IPS-18a (cell line): ENCODE data around the gene LBHD1.

Source experiments
- H3K27ac ChIP-seq: one replicate; pipeline ENCODE4 v1.5.1; 2013; ENCODE audit warnings: low read length
- H3K27me3 ChIP-seq: one replicate; pipeline ENCODE4 v1.6.1; 2013; ENCODE audit warnings: mild to moderate bottlenecking, low read length; ENCODE audit not compliant: control insufficient read depth, insufficient read depth
- H3K36me3 ChIP-seq: one replicate; pipeline ENCODE4 v1.6.1; 2013; ENCODE audit warnings: low read depth, low read length; ENCODE audit not compliant: control insufficient read depth
- H3K4me1 ChIP-seq: one replicate; pipeline ENCODE4 v1.6.1; 2013; ENCODE audit warnings: low read depth, low read length; ENCODE audit not compliant: control insufficient read depth
- H3K4me3 ChIP-seq: one replicate; pipeline ENCODE4 v1.5.1; 2013; ENCODE audit warnings: low read length
- H3K9ac ChIP-seq: one replicate; pipeline ENCODE4 v1.6.1; 2013; ENCODE audit warnings: mild to moderate bottlenecking, low read length, moderate library complexity
- H3K9me3 ChIP-seq: one replicate; pipeline ENCODE4 v1.6.1; 2013; ENCODE audit warnings: low read depth, low read length; ENCODE audit not compliant: control insufficient read depth

Gene LBHD1

DNA sequence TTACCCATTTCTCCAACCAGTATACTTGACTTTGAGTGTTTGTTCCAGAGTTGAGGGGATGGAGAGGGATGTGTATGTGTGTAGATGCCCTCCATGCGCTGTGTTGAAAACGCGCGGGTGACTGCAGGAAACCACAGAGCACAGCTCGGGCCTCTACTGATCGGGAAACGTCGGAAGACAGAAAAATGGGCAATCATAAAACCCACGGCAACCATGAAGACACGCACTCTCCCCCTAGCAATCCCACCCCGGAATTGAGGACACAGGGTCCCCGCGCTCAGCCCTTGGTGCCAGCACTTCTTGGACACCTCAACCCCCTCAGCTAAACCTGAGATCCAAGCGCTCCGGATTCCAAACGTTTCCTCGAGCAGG, 845 bp downstream of the LBHD1 start:
- peak overlapping the region; percentile 80 for H3K4me3 ChIP-seq

DNA sequence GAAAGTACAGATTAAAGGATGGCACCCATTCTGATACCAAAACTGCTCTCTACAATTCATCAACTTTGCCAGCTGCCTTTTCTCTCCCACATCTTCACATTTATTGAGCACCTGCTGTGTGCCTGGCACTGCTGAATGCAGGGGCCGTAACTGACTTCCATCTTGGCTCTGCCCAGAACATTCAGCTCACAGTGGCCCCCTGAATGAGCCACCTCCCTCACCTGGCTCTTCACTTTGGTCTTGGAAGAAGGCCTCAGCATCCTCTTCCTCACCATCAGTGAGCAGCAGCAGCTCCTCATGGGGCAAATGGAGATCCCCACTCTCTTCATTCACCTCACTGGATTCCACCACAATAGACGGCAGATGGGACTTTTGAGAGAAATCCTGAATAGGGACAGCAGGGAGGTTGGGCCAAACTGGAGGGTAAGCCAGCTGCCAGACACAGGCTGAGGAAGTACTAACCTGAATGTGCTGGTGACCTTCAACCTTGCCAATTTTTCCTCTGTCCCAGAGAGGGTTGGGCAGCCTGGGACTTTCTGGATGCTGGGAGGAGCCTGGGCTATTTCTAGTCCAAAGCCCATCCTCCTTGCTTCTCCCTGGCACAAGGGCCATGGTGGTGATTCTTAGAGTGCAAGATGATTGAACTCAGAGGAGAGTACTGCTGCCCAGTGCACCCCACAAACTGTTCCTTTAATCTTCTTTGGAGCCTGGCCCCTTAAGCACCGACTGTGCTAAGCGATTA, 2.5 kb downstream of the LBHD1 start:
- Histone ChIP-seq H3K4me1 (peaks cover 15% of the 10 kb centered on the region), H3K27ac (no peak overlapping the region), H3K9ac (no peak overlapping the region), H3K4me3 (no peak overlapping the region), H3K27me3 (no peaks in the 10 kb centered on the region), H3K36me3 (peaks cover 14% of the 10 kb centered on the region), H3K9me3 (no peaks in the 10 kb centered on the region)

More for the DNA sequence above, 845 bp downstream of the LBHD1 start:
- H3K9me3 ChIP-seq: no peaks in the 10 kb centered on the region
- H3K36me3 ChIP-seq: peaks cover 18% of the 10 kb centered on the region
- no peaks in the 10 kb centered on the region for H3K27me3 ChIP-seq
- peaks cover 13% of the 10 kb centered on the region for H3K4me1 ChIP-seq
- H3K9ac ChIP-seq: peak overlapping the region; percentile 78
- H3K27ac ChIP-seq: peak overlapping the region; percentile 70

DNA sequence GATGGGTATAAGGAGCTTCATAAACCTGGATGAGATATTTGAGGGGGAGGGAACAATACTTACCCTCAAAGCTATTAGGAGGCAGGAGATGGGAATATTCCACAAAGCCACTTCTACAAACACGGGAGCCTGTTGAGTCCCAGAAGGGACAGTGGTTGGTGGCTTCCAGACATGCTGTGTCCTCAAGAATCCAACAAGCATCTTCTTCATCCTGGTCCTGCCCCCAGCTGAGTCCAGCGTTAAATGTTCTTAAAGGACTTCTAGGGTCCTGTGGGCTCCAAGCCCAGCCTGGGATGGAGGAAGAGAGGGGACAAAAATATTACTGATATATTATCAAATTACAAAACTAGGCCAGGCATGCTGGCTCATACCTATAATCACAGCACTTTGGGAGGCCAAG, 4.6 kb downstream of the LBHD1 start:
- Histone ChIP-seq H3K4me1 (peaks cover 15% of the 10 kb centered on the region), H3K9me3 (no peaks in the 10 kb centered on the region), H3K27me3 (no peaks in the 10 kb centered on the region), H3K36me3 (peaks cover 20% of the 10 kb centered on the region), H3K4me3 (peak overlapping the region; percentile 97), H3K27ac (no peak overlapping the region), H3K9ac (no peak overlapping the region)

DNA sequence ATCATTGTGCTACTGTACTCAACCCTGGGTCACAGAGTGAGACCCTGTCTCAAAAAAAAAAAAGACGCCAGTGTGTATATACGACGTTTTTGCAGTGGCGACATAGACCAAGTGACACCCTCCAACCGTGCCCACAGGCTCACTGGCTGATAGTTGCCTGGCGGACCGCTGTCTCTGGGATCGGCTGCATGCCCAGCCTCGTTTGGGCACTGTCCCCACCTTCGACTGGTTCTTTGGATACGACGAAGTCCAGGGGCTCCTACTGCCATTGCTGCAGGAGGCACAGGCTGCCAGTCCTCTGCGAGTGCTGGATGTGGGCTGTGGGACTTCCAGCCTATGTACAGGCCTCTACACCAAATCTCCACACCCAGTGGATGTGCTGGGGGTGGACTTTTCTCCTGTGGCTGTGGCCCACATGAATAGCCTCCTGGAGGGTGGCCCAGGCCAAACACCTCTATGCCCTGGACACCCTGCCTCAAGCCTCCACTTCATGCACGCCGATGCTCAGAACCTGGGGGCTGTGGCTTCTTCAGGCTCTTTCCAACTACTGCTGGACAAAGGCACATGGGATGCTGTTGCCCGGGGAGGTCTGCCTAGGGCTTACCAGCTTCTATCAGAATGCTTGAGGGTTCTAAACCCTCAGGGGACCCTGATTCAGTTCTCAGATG, 5.7 kb downstream of the LBHD1 start:
- H3K27ac ChIP-seq: peak overlapping the region; percentile 68
- peak overlapping the region; percentile 97 for H3K4me3 ChIP-seq
- H3K9ac ChIP-seq: peak overlapping the region; percentile 95
- H3K36me3 ChIP-seq: peaks cover 24% of the 10 kb centered on the region
- H3K27me3 ChIP-seq: no peaks in the 10 kb centered on the region
- peaks cover 15% of the 10 kb centered on the region for H3K4me1 ChIP-seq
- H3K9me3 ChIP-seq: no peaks in the 10 kb centered on the region

DNA sequence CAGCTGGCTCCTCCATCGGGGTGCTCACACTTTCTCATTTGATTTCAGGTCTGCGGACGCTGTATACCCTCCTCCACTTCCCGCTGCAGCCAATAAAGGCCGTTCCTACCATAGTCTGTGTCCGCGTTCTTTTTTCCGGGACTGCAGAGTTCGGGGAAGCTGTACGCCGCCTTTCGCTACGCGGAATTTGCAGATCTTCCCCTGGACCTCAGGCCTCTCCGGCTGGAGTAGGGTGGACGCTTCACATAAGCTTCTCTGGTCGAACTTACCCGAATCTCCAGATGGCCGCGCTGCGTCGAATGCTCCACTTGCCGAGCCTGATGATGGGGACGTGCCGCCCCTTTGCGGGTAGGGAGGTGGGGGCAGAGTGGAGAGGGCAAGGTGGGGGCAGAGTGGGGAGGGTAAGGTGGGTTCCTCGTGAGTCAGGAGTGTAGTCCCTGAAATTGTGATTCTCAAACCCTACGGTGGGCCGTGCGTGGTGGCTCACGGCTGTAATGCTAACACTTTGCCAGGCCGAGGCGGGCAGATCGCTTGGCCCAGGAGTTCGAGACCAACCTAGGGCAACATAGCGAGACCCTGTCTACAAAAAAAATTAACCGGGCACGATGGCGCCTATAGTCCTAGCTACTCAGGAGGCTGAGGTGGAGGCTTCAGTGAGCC, 6.3 kb downstream of the LBHD1 start:
- Histone ChIP-seq H3K27me3 (no peaks in the 10 kb centered on the region), H3K9ac (peak overlapping the region; percentile 95), H3K4me1 (peaks cover 15% of the 10 kb centered on the region), H3K4me3 (peak overlapping the region; percentile 97), H3K27ac (peak overlapping the region; percentile 68), H3K36me3 (peaks cover 24% of the 10 kb centered on the region), H3K9me3 (no peaks in the 10 kb centered on the region)

DNA sequence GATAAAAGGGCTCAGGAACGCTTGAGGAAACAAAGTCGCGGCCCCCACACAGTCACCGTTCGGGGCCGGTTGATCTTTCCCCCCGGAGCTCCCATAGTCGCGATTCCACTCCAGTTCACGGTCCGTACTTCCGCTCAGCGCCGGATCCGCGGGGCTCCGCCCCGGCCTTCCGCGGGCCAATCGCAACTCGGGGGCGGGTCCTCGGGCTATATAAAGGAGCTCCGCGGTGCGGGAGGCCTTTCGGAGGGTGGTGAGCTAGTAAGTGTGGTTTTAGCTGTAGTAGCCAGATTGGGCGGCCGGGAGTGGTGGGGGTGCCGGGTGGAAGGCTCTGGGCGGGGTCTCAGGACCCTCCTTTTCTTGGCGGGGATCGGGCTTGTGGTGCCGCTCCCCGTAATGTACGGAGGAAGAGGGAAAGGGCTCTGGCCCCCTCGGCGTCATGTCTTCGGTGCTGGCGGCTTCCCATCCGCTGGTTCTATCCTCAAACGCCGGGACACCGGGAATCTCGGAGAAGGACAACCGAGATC, 6.9 kb downstream of the LBHD1 start, which contains the start of the genes C11orf98 and CSKMT:
Gene C11orf98 (minus strand): TSS at position 136 of the 524 bp plus-strand sequence. CDS start 41 bp downstream, at position 95.
Gene CSKMT (plus strand): TSS at position 238 of the 524 bp plus-strand sequence. CDS start 568 bp downstream, outside the sequence.
- peaks cover 24% of the 10 kb centered on the region for H3K36me3 ChIP-seq
- no peaks in the 10 kb centered on the region for H3K9me3 ChIP-seq
- H3K27ac ChIP-seq: peak within 1 kb of the TSS; percentile 68
- no peaks in the 10 kb centered on the region for H3K27me3 ChIP-seq
- H3K4me1 ChIP-seq: peaks cover 15% of the 10 kb centered on the region
- peak within 1 kb of the TSS; percentile 95 for H3K9ac ChIP-seq
- H3K4me3 ChIP-seq: peak within 1 kb of the TSS; percentile 97

DNA sequence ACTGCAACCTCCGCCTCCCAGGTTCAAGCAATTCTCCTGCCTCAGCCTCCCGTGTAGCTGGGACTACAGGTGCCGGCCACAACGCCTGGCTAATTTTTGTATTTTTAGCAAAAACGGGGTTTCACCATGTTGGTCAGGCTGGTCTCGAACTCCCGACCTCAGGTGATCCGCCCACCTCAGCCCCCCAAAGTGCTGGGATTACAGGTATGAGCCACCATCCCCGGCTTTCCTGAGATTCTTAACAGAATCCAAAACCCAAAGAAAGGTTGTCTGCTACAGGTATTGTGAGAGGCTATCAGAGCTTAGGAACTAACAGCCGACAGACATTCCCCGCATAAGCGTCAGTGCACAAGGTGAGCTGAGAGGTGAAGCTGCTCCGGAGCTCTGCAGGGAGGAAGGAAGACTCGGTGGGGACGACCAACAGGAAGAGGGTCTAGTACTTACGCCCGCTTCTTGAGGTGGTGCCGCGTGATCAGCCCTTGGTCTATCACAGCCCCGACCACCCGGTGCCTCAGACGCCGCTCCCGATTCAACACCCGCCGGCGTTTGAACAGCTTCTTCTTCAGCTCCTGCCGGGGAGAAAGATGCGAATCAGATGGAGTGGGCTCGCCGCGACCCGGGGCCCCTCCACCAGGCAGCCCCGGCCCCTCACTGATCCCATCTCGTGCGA, 7.5 kb downstream of the LBHD1 start:
- H3K27ac ChIP-seq: peak overlapping the region; percentile 8
- H3K36me3 ChIP-seq: peaks cover 24% of the 10 kb centered on the region
- H3K4me3 ChIP-seq: peak overlapping the region; percentile 97
- H3K9ac ChIP-seq: peak overlapping the region; percentile 95
- peaks cover 15% of the 10 kb centered on the region for H3K4me1 ChIP-seq
- no peaks in the 10 kb centered on the region for H3K27me3 ChIP-seq
- no peaks in the 10 kb centered on the region for H3K9me3 ChIP-seq

DNA sequence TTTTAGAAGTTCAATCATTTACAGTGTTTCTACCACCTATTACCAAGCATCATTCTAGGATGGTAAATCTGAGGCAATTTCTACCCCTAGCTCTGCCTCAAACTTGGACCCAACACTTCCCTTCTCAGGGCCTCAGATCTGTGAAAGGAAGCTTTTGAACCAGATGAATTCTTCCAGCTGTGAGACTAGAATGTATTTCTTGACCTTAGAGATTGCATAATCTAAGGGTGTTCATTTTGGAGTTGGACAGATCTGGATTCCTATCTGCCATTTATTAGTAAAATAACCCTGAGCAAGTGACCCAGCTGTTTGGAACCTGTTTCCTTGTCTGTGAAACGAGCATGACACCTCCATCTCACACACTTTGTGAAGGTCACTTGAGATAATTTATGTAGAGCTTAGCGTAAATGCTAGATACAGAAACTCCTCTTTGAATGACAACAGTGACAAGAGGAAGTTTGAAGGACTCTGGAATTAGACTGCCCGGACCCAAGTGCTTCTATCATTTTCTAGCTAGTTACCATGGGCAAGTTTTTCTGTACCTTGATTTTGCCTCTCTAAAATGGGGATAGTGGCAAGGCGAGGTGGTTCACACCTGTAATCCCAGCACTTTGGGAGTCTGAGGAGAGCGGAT, 15.2 kb downstream of the LBHD1 start:
- Histone ChIP-seq H3K9ac (no peak overlapping the region), H3K9me3 (no peaks in the 10 kb centered on the region), H3K36me3 (no peaks in the 10 kb centered on the region), H3K4me3 (no peak overlapping the region), H3K27me3 (no peaks in the 10 kb centered on the region), H3K27ac (no peak overlapping the region), H3K4me1 (no peaks in the 10 kb centered on the region)

DNA sequence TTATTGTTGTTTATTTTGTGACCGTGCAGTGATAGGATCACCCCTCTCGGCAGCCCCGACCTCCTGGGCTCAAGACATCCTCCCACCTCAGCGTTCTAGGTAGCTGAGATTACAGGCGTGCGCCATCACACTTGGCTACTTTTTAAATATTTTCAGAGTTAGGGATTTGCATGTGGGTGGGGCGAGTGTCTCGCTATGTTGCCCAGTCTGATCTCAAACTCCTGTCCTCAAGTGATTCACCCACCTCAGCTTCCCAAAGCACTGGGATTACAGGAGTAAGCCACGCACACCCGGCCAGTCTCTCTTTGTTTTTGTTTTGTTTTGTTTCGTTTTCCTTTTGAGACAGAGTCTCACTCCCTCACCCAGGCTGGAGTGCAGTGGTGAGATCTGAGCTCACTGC, 17.8 kb downstream of the LBHD1 start:
- Histone ChIP-seq H3K36me3 (peaks cover 5% of the 10 kb centered on the region), H3K9me3 (no peaks in the 10 kb centered on the region), H3K27ac (no peak overlapping the region), H3K4me3 (no peak overlapping the region), H3K27me3 (no peaks in the 10 kb centered on the region), H3K9ac (no peak overlapping the region), H3K4me1 (no peaks in the 10 kb centered on the region)

DNA sequence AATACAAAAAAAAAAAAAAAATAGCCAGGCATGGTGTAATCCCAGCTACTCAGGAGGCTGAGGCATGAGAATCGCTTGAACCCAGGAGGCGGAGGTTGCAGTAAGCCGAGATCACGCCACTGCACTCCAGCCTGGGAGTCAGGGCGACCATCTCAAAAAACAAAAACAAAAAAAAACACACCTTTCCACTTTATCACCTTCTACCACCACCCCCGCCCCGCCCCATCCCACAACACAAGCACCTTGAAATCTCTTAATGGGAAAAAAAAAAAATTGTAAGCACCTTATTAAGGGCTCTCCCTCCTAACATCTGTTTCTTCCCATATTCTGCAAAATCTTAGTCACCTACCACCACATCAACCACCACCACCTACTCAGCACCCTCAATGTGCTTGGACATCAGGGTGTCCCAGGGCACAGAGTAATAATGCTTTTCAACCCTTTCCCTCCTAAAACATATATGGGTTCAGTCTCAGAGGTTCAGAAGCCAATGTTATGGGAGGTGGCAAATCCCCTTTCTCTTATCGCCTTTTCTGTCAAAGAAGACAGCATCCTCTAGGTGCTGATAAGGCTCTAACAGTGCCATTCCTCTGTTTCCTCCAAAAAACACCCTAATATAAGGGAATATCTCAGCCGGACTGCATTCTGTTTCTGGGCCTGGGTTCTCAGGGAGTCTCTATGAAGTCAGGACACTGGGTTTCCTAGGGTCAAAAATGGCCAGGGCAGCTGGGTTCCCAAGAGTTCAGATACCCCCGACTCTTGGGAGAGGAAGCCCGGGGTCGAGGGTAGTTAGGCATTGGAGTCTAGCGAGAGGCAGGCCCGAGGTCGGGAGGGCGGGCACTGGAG, 19.7 kb downstream of the LBHD1 start:
- Histone ChIP-seq H3K4me3 (peak overlapping the region; percentile 87), H3K27me3 (no peaks in the 10 kb centered on the region)

More for the DNA sequence above, 19.7 kb downstream of the LBHD1 start:
- peaks cover 22% of the 10 kb centered on the region for H3K36me3 ChIP-seq
- H3K4me1 ChIP-seq: no peaks in the 10 kb centered on the region
- peak overlapping the region; percentile 92 for H3K9ac ChIP-seq
- H3K9me3 ChIP-seq: no peaks in the 10 kb centered on the region
- peak overlapping the region; percentile 65 for H3K27ac ChIP-seq
